ENCODE results near the gene GABBR2. TPM values are rescaled to one million over a fixed set of nuclear protein-coding genes. Genes with fewer than 3 reads are reported as not detected.

GABBR2 gene
- total RNA-seq, 1 donor from 2014 or later: 0.74 TPM

- peaks cover 2% of the 10 kb centered on the region for H3K27me3 Mint-ChIP-seq (ENCODE audit: low read depth)
- H3K4me3 Mint-ChIP-seq: no peak overlapping the region
These were observed 340.8 kb downstream of the GABBR2 start for GRCh38 chr9:98367923-98368322.

GRCh38 chr9:98367371-98367900 is 341.3 kb downstream of the GABBR2 start:
- H3K27ac Mint-ChIP-seq: no peak overlapping the region
- H3K36me3 Mint-ChIP-seq: no peaks in the 10 kb centered on the region
- DNase-seq (ENCODE audit: low spot score in 2 of 2, unreplicated experiment in 2 of 2): no peak
- peaks cover 6% of the 10 kb centered on the region for H3K9me3 Mint-ChIP-seq
- no peak for TF ChIP-seq CTCF (IDR thresholded peaks at IDR 0.05; ENCODE audit: unreplicated experiment)
- no peak overlapping the region for H3K4me3 Mint-ChIP-seq
- peaks cover 3% of the 10 kb centered on the region for H3K4me1 Mint-ChIP-seq
- peaks cover 2% of the 10 kb centered on the region for H3K27me3 Mint-ChIP-seq (ENCODE audit: low read depth)

More at GRCh38 chr9:98367923-98368322, 340.8 kb downstream of the GABBR2 start:
- peaks cover 3% of the 10 kb centered on the region for H3K4me1 Mint-ChIP-seq
- H3K9me3 Mint-ChIP-seq: peaks cover 6% of the 10 kb centered on the region
- no peaks in the 10 kb centered on the region for H3K36me3 Mint-ChIP-seq
- no peak for DNase-seq (ENCODE audit: low spot score in 2 of 2, unreplicated experiment in 2 of 2)
- no peak overlapping the region for H3K27ac Mint-ChIP-seq
- TF ChIP-seq CTCF (IDR thresholded peaks at IDR 0.05; ENCODE audit: unreplicated experiment): no peak

- Mint-ChIP-seq H3K36me3 (no peaks in the 10 kb centered on the region), H3K27me3 (ENCODE audit: low read depth) (peaks cover 7% of the 10 kb centered on the region), H3K27ac (no peak overlapping the region), H3K4me3 (no peak overlapping the region), H3K9me3 (peaks cover 6% of the 10 kb centered on the region), H3K4me1 (peaks cover 3% of the 10 kb centered on the region)
- no peak for DNase-seq (ENCODE audit: low spot score in 2 of 2, unreplicated experiment in 2 of 2)
- TF ChIP-seq CTCF (IDR thresholded peaks at IDR 0.05; ENCODE audit: unreplicated experiment): no peak
These were observed 343.0 kb downstream of the GABBR2 start for GRCh38 chr9:98365781-98366180.

GRCh38 chr9:98365227-98365669 is 343.5 kb downstream of the GABBR2 start:
- peak; percentile 63 for TF ChIP-seq CTCF (IDR thresholded peaks at IDR 0.05; ENCODE audit: unreplicated experiment)
- Mint-ChIP-seq H3K4me3 (no peak overlapping the region), H3K36me3 (no peaks in the 10 kb centered on the region), H3K27ac (no peak overlapping the region), H3K4me1 (peaks cover 3% of the 10 kb centered on the region), H3K27me3 (ENCODE audit: low read depth) (peaks cover 7% of the 10 kb centered on the region), H3K9me3 (peaks cover 6% of the 10 kb centered on the region)
- DNase-seq (ENCODE audit: low spot score in 2 of 2, unreplicated experiment in 2 of 2): no peak

- H3K27me3 Mint-ChIP-seq (ENCODE audit: low read depth): peaks cover 10% of the 10 kb centered on the region
- TF ChIP-seq CTCF (IDR thresholded peaks at IDR 0.05; ENCODE audit: unreplicated experiment): no peak
- DNase-seq (ENCODE audit: low spot score in 2 of 2, unreplicated experiment in 2 of 2): no peak
- H3K9me3 Mint-ChIP-seq: peaks cover 6% of the 10 kb centered on the region
- no peaks in the 10 kb centered on the region for H3K36me3 Mint-ChIP-seq
- no peak overlapping the region for H3K4me3 Mint-ChIP-seq
- H3K27ac Mint-ChIP-seq: no peak overlapping the region
- peaks cover 3% of the 10 kb centered on the region for H3K4me1 Mint-ChIP-seq
These were observed 344.6 kb downstream of the GABBR2 start for GRCh38 chr9:98364086-98364485.

GRCh38 chr9:98363644-98364043 is 345.1 kb downstream of the GABBR2 start:
- Mint-ChIP-seq H3K9me3 (peaks cover 6% of the 10 kb centered on the region), H3K27me3 (ENCODE audit: low read depth) (peaks cover 10% of the 10 kb centered on the region), H3K27ac (peak overlapping the region; percentile 53), H3K4me1 (peaks cover 3% of the 10 kb centered on the region), H3K36me3 (no peaks in the 10 kb centered on the region), H3K4me3 (no peak overlapping the region)
- no peak for TF ChIP-seq CTCF (IDR thresholded peaks at IDR 0.05; ENCODE audit: unreplicated experiment)
- no peak for DNase-seq (ENCODE audit: low spot score in 2 of 2, unreplicated experiment in 2 of 2)

Measured in mesothelial cell of epicardium (in vitro differentiated cells).